HG02571 (cell line): Measurements from ENCODE around the gene ZNF419.

ENCODE experiments used
- ATAC-seq: cut with Tn5 transposase; IDR thresholded peaks from one replicate; pipeline ENCODE4 v1.9.1; 2021; ENCODE audit warnings: mild to moderate bottlenecking, moderate library complexity; ENCODE audit not compliant: unreplicated experiment

ZNF419 gene

DNA sequence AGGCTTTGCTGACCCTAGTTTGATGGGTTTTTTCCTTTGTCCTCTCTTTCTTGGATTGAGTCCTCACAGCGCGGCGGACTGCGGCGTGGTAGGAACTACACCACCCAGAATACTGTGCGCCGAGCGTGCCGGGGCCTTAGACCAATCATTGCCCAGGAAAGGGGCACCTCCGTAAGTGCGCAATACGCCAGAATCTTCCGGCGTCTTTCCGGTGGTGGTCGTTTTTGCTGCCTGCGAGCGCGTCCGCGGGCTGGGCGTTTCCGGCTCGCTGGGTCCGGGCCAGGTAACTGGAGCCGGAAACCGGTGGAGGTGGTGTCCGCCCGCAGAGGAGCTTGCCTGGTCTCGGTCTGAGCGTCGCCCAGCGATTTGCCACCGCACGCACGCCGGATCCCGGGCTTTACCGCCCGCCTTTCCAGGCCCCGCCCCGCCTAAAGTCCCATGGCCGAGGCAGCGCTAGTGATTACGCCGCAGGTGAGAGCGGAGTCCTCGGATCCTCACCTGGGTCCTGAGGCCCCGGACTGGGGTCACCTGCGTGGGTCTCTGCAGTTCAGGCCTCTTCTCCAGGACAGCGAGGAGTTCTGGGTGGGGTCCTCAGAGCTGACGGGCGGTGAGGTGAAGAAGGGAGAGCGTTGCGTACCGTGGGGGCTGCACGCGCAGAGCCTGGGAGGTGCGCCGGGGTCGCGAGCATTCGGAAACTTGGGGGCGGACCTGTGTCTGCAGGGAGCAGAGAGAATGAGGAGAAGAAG, 39.8 kb downstream of the ZNF419 start, which contains the start of gene ZNF549:
Gene ZNF549, plus strand, starts transcription at position 221 of the 746 bp plus-strand sequence. Its CDS starts 218 bp downstream, at position 439.
- peak; percentile 98 for ATAC-seq

DNA sequence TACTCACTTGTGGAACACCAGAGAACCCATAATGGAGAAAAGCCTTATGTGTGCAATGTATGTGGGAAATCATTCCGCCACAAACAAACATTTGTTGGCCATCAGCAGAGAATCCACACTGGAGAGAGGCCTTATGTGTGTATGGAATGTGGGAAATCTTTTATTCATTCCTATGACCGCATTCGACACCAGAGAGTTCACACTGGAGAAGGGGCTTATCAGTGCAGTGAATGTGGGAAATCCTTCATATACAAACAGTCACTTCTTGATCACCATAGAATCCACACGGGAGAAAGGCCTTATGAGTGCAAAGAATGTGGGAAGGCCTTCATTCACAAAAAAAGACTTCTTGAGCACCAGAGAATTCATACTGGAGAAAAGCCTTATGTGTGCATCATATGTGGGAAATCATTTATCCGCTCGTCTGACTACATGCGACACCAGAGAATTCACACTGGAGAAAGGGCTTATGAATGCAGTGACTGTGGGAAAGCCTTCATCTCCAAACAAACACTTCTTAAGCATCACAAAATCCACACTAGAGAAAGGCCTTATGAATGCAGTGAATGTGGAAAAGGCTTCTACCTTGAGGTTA, 50.5 kb downstream of the ZNF419 start:
- no peak for ATAC-seq
